ENCODE data around the gene ARHGAP40.
"Not testable (repeated sequence)": the region's sequence is repeated elsewhere in the genome, so short reads cannot be mapped to it uniquely, and the experiment has no call there.

Gene ARHGAP40

DNA sequence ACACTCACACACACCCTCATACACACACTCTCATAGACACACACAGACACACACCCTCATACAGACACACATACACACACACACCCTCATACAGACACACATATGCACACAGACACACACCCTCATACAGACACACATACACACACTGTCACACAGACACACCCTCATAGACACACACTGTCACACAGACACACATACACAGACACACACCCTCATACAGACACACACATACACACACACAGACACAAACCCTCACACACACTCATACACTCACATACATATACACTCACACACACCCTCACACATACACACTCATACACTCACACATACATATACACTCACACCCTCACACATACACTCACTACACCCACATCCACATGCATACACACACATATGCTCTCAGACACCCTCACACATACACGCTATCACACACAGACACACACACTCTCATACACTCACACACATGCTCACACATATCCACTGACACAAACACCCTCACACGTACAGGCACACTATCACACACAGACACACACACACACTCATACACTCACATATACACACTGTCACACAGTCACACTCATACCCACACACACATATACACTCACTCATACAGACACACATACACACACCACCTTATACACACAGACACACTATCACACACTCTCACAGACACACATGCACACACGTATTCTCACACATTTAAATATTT lies 11.5 kb upstream of the ARHGAP40 start:
- Histone ChIP-seq H3K36me3 (ENCODE audit: insufficient read depth, low read length) (no peaks in the 10 kb centered on the region), H3K4me1 (ENCODE audit: insufficient read depth, low read length) (peaks cover 5% of the 10 kb centered on the region), H3K4me3 (ENCODE audit: low read length) (no peak overlapping the region), H3K27ac (ENCODE audit: low read depth, low read length) (no peak overlapping the region), H3K9me3 (ENCODE audit: insufficient read depth, low read depth, low read length) (no peaks in the 10 kb centered on the region), H3K9ac (ENCODE audit: low read depth, low read length) (no peak overlapping the region), H3K27me3 (ENCODE audit: insufficient read depth, low read length) (no peaks in the 10 kb centered on the region)
- 94% methylated on average over 3 of the region's 3 CpGs for WGBS

DNA sequence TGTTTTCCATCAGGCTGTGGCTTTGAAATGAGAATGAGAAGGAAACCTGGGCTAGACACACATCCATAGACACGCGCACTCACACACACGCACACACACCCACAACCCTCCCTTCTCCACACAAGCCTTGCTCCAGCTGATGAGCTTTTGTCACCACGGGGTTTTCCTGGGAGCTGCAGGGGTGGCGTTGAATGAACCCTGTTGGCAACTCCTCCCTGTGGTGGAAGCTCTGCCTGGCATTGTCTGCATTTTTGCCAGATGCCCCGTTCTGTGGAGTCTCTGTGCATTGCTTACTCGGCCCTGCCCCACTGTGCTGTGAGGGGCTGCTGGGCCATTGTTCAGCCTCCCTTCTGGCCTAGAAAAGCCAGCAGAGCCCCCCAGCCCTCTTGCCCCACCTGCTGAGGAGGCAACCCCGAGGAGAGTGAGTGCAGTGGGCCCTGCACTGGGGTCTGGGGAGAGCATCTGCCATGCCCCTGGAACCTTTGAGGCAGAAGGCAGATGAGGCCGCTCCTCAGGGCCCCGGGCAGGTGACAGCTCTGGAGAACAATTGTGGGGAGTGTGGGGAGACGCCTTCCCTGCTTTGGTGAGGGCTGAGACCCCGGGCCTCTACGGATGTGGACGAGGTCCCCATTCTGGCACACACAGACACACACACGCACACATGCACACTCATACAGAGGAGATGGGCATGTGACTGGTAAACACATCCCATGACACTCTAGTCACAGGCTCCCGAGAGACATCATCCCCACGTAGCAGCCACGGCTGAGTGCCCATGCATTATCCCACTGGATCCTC lies 10.7 kb upstream of the ARHGAP40 start:
- WGBS: 86% methylated on average over 18 of the region's 18 CpGs
- no peak overlapping the region for H3K27ac ChIP-seq (ENCODE audit: low read depth, low read length)
- H3K27me3 ChIP-seq (ENCODE audit: insufficient read depth, low read length): no peaks in the 10 kb centered on the region

DNA sequence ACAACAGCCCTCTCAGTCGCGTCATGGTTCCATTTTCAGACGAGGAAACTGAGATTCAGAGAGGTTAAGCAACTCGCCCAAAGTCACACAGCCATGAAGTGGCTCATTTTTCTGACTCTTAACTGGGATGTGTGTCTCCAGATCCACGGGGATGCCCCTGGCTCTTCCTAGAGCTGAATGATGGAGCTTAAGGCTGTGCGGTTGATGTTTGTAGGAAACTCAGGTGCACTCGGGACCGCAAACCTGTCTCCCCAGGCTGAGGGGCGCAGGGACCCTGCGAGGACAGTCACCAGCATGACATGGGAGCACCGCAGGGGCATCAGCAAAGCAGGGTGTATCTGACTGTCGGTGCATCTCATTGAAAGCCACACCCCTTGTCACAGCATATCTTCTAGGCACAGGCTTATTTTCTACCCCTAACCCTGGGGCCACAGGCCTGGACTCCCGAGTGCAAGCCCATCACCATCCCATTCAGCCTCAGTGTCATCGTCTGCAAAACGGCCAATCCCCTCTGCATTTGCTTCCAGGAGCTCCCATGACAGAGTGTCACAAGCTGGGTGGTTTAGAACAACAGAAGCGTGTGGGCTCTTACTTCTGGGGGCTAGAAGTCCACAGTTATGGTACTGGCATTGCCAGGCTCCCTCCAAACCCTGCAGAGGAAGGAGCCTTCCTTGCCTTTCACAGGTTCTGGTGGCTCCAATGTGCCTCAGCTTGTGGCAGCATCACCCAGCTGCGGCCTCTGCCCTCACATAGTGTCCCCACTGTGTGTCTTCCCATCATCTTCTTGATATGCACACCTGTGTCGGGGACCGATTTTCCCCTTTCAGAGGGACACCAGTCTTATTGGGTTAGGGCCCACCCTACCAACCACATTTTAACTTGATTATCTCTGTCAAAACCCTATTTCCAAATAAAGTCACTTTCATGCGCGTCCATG lies 9.9 kb upstream of the ARHGAP40 start:
- H3K4me3 ChIP-seq (ENCODE audit: low read length): no peak overlapping the region
- H3K9me3 ChIP-seq (ENCODE audit: insufficient read depth, low read depth, low read length): no peaks in the 10 kb centered on the region
- no peak overlapping the region for H3K9ac ChIP-seq (ENCODE audit: low read depth, low read length)
- WGBS: 84% methylated on average over 21 of the region's 21 CpGs
- no peaks in the 10 kb centered on the region for H3K27me3 ChIP-seq (ENCODE audit: insufficient read depth, low read length)
- H3K4me1 ChIP-seq (ENCODE audit: insufficient read depth, low read length): peaks cover 5% of the 10 kb centered on the region
- peak overlapping the region; percentile 35; the same call in 1 of the 2 replicates for H3K27ac ChIP-seq (ENCODE audit: low read depth, low read length)
- no peaks in the 10 kb centered on the region for H3K36me3 ChIP-seq (ENCODE audit: insufficient read depth, low read length)

More for the DNA sequence above, 10.7 kb upstream of the ARHGAP40 start:
- Histone ChIP-seq H3K4me1 (ENCODE audit: insufficient read depth, low read length) (peaks cover 5% of the 10 kb centered on the region), H3K9ac (ENCODE audit: low read depth, low read length) (no peak overlapping the region), H3K36me3 (ENCODE audit: insufficient read depth, low read length) (no peaks in the 10 kb centered on the region), H3K4me3 (ENCODE audit: low read length) (no peak overlapping the region), H3K9me3 (ENCODE audit: insufficient read depth, low read depth, low read length) (no peaks in the 10 kb centered on the region)

DNA sequence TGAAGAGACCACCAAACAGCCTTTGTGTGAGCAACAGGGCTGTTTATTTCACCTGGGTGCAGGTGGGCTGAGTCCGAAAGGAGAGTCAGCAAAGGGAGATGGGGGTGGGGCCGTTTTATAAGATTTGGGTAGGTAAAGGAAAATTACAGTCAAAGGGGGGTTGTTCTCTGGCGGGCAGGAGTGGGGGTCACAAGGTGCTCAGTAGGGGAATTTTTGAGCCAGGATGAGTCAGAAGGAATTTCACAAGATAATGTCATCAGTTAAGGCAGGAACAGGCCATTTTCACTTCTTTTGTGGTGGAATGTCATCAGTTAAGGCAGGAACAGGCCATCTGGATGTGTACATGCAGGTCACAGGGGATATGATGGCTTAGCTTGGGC lies 9.2 kb upstream of the ARHGAP40 start:
- not testable (repeated sequence) for H3K4me3 ChIP-seq (ENCODE audit: low read length); H3K36me3 ChIP-seq (ENCODE audit: insufficient read depth, low read length); H3K9ac ChIP-seq (ENCODE audit: low read depth, low read length); H3K4me1 ChIP-seq (ENCODE audit: insufficient read depth, low read length); H3K9me3 ChIP-seq (ENCODE audit: insufficient read depth, low read depth, low read length); H3K27me3 ChIP-seq (ENCODE audit: insufficient read depth, low read length)
- H3K27ac ChIP-seq (ENCODE audit: low read depth, low read length): peak overlapping the region; percentile 35; the same call in 1 of the 2 replicates
- WGBS: 37% methylated on average over 3 of the region's 3 CpGs

DNA sequence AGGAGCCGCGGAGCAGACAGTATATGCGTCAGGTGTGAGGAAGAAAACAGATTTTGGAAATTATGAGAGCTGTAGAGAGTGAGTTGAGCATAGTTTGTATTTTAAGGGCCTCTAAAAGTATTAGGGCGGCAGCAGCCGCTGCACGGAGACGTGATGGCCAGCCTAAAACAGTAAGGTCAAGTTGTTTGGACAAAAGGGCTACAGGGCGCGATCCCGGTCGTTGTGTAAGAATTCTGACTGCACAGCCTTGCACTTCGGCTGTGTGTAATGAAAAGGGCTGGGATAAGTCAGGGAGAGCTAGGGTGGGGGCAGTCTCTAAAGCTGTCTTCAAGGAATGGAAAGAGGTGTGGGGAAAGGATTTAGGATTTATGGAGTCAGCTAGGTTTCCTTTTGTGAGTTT lies 7.3 kb upstream of the ARHGAP40 start:
- H3K4me3 ChIP-seq (ENCODE audit: low read length); H3K4me1 ChIP-seq (ENCODE audit: insufficient read depth, low read length); H3K9ac ChIP-seq (ENCODE audit: low read depth, low read length); H3K9me3 ChIP-seq (ENCODE audit: insufficient read depth, low read depth, low read length); H3K36me3 ChIP-seq (ENCODE audit: insufficient read depth, low read length); H3K27ac ChIP-seq (ENCODE audit: low read depth, low read length); H3K27me3 ChIP-seq (ENCODE audit: insufficient read depth, low read length): not testable (repeated sequence)
- WGBS: 92% methylated on average over 12 of the region's 12 CpGs

DNA sequence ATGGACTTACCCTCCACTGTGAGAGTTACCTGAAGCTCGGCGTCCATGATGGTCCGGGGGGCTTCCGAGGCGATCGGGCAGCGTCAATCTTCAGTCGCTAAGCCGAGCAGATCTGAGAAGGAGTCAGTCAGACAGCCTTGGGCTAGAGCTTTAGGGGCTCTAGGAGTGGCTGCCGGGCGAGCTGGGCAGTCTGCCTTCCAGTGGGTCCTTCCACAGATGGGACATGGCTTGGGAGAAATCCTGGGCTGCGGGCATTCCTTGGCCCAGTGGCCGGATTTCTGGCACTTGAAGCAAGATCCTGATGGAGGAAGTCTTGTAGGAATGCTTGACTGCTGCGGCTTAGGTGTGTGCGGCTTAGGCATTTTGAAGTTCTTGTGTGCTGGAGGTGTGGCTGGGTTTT lies 5.7 kb upstream of the ARHGAP40 start:
- not testable (repeated sequence) for H3K27ac ChIP-seq (ENCODE audit: low read depth, low read length); H3K9ac ChIP-seq (ENCODE audit: low read depth, low read length); H3K4me3 ChIP-seq (ENCODE audit: low read length); H3K9me3 ChIP-seq (ENCODE audit: insufficient read depth, low read depth, low read length); H3K36me3 ChIP-seq (ENCODE audit: insufficient read depth, low read length); H3K27me3 ChIP-seq (ENCODE audit: insufficient read depth, low read length)
- H3K4me1 ChIP-seq (ENCODE audit: insufficient read depth, low read length): peaks cover 18% of the 10 kb centered on the region
- WGBS: 97% methylated on average over 15 of the region's 15 CpGs

DNA sequence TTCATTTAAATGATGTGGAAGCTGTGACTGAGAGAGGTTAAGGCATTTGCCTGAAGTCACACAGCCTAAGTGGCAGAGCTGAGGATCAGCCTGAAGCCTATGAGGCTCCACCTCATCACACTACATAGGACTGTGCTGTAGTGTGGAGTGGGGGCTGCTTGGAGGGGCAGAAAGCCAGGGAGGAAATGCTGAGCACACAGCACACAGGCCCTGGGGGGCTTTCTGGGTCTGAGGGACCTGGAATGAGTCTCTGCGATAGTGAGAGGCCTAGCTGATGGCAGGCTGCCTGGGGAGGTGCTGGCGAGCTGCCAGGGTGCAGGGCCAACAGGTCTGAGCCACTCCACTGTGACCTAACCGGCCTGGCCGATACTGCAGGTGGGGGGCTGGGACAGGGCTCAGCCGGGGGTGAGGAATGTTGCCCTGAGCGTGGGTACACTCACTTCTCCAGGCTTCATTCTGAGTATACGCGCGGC lies 2.2 kb upstream of the ARHGAP40 start:
- no peak overlapping the region for H3K27ac ChIP-seq (ENCODE audit: low read depth, low read length)
- H3K36me3 ChIP-seq (ENCODE audit: insufficient read depth, low read length): no peaks in the 10 kb centered on the region
- H3K9ac ChIP-seq (ENCODE audit: low read depth, low read length): 0 out of 2 replicates have a peak overlapping the region, but pooled peaks have one; percentile 8
- peaks cover 14% of the 10 kb centered on the region; the same call in 1 of the 2 replicates for H3K4me1 ChIP-seq (ENCODE audit: insufficient read depth, low read length)
- 62% methylated on average over 9 of the region's 9 CpGs for WGBS
- no peak overlapping the region for H3K4me3 ChIP-seq (ENCODE audit: low read length)
- H3K9me3 ChIP-seq (ENCODE audit: insufficient read depth, low read depth, low read length): no peaks in the 10 kb centered on the region
- peaks cover 13% of the 10 kb centered on the region for H3K27me3 ChIP-seq (ENCODE audit: insufficient read depth, low read length)

DNA sequence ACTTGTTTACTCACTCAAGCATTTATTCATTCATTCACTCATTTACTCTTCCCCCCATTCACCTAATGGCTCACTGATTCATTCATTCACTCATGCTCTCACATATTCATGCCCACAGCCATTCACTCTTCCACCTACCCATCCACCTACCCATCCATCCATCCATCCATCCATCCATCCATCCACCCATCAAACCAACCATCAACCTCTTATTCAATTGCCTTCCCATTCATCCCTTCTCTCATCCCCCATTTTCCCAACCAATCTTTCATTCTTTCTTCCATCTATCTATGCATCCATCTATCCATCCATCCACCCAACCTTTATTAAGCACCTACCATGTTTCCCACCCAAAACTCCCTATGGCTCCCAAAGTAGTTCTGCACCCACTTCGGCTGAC lies 1.6 kb upstream of the ARHGAP40 start:
- Histone ChIP-seq H3K27ac (ENCODE audit: low read depth, low read length) (no peak overlapping the region), H3K9ac (ENCODE audit: low read depth, low read length) (no peak overlapping the region), H3K4me3 (ENCODE audit: low read length) (no peak overlapping the region), H3K4me1 (ENCODE audit: insufficient read depth, low read length) (peaks cover 14% of the 10 kb centered on the region; the same call in 1 of the 2 replicates), H3K36me3 (ENCODE audit: insufficient read depth, low read length) (no peaks in the 10 kb centered on the region), H3K27me3 (ENCODE audit: insufficient read depth, low read length) (peaks cover 13% of the 10 kb centered on the region), H3K9me3 (ENCODE audit: insufficient read depth, low read depth, low read length) (no peaks in the 10 kb centered on the region)
- WGBS: 98% methylated on average over 1 of the region's 1 CpG

DNA sequence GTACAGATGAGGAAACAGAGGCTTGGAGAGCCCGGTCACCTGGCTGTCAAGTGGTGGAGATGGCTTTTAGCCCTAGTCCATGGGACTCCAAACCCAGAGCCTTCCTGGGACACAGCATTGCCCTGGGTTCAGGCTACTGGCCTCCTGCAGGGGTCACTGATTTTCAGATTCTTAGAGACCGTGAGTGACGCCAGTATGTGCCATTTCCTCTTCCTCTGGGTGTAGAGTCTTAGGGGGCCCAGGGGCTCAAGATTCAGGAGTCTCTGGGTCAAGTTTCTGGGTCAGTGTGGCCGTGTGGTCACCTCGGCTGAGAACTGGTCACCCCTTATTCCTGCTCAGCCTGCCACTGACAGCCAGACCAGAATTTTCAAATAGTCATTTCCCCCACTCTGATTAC lies 574 bp downstream of the ARHGAP40 start:
- peak overlapping the region; percentile 58 for H3K4me3 ChIP-seq (ENCODE audit: low read length)

DNA sequence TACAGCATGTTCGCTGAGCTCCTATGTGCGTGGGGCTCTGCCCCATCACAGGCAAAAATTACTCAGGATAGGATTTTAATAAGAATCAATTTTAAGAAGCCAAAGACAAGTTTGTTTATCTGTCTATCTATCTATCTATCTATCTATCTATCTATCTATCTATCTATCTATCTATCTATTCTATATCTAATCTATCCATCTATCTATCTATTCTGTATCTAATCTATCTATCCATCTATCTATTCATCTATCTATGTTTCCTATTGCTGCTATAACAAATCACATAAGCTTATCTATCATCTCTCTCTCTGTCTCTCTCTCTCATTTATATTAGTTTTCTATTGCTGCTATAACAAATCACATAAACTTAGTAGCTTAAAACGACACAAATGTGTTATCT lies 1.7 kb downstream of the ARHGAP40 start:
- Histone ChIP-seq H3K9ac (ENCODE audit: low read depth, low read length) (no peak overlapping the region), H3K27ac (ENCODE audit: low read depth, low read length) (no peak overlapping the region), H3K4me1 (ENCODE audit: insufficient read depth, low read length) (peaks cover 21% of the 10 kb centered on the region; the same call in 1 of the 2 replicates), H3K9me3 (ENCODE audit: insufficient read depth, low read depth, low read length) (no peaks in the 10 kb centered on the region), H3K4me3 (ENCODE audit: low read length) (no peak overlapping the region), H3K36me3 (ENCODE audit: insufficient read depth, low read length) (no peaks in the 10 kb centered on the region), H3K27me3 (ENCODE audit: insufficient read depth, low read length) (peaks cover 13% of the 10 kb centered on the region)
- WGBS: 92% methylated on average over 3 of the region's 3 CpGs

More for the DNA sequence above, 574 bp downstream of the ARHGAP40 start:
- no peaks in the 10 kb centered on the region for H3K9me3 ChIP-seq (ENCODE audit: insufficient read depth, low read depth, low read length)
- peaks cover 13% of the 10 kb centered on the region for H3K27me3 ChIP-seq (ENCODE audit: insufficient read depth, low read length)
- no peak overlapping the region for H3K9ac ChIP-seq (ENCODE audit: low read depth, low read length)
- H3K27ac ChIP-seq (ENCODE audit: low read depth, low read length): no peak overlapping the region
- WGBS: 56% methylated on average over 5 of the region's 5 CpGs
- H3K36me3 ChIP-seq (ENCODE audit: insufficient read depth, low read length): no peaks in the 10 kb centered on the region
- peaks cover 14% of the 10 kb centered on the region; the same call in 1 of the 2 replicates for H3K4me1 ChIP-seq (ENCODE audit: insufficient read depth, low read length)
